GM23248 (cell line): ENCODE results near the gene ATP5F1C.
"Not testable (repeated sequence)": the region's sequence is repeated elsewhere in the genome, so short reads cannot be mapped to it uniquely, and the experiment has no call there.

Experiments
- EZH2 ChIP-seq: fragments of 200-600 bp; sonication (generic); IDR thresholded peaks from 2 replicates; pipeline ENCODE4 v1.6.1; 2018; ENCODE audit warnings: antibody characterized with exemption, mild to moderate bottlenecking; ENCODE audit not compliant: insufficient read depth, poor library complexity, severe bottlenecking
- EZH2phosphoT487 ChIP-seq: fragments of 200-600 bp; sonication (generic); IDR thresholded peaks from 2 replicates; pipeline ENCODE4 v1.6.1; 2018; ENCODE audit warnings: antibody characterized with exemption, moderate library complexity, mild to moderate bottlenecking, low read depth; ENCODE audit not compliant: insufficient read depth

- not testable (repeated sequence) for TF ChIP-seq EZH2, EZH2phosphoT487
These were observed 23.8 kb downstream of the ATP5F1C start for GRCh38 chr10:7811743-7812142.
